HepG2 (cell line): ENCODE data around the gene MUL1. TPM values are rescaled to one million over a fixed set of nuclear protein-coding genes. Genes with fewer than 3 reads are reported as not detected.

Experiments
- CCDC6 ChIP-seq: sonication (generic); formaldehyde crosslinking; IDR thresholded peaks from 2 replicates; pipeline ENCODE4 v1.8.1; 2022; ENCODE audit warnings: mild to moderate bottlenecking, missing genetic modification reagents, moderate library complexity
- HIC2 ChIP-seq: sonication (generic); formaldehyde crosslinking; IDR thresholded peaks from 2 replicates; pipeline ENCODE4 v1.9.0; 2022; ENCODE audit warnings: low read depth, missing genetic modification reagents
- HMGXB4 ChIP-seq, 2 experiments: sonication (generic) in 1 of 2; formaldehyde crosslinking in 1 of 2; IDR thresholded peaks; 2 replicates each; pipeline versions ENCODE4 v1.4.0 to v1.6.1; 2018 to 2020; ENCODE audit warnings: missing genetic modification reagents in 2 of 2, borderline replicate concordance in 1 of 2, low read depth in 1 of 2, mild to moderate bottlenecking in 1 of 2, missing biosample characterization in 1 of 2
- HNRNPK ChIP-seq: fragments of 200-400 bp; formaldehyde crosslinking; IDR thresholded peaks from 2 replicates; pipeline ENCODE4 v1.6.1; 2018; ENCODE audit warnings: low read length, low read depth, moderate library complexity, mild to moderate bottlenecking; ENCODE audit not compliant: poor library complexity, severe bottlenecking
- MXD4 ChIP-seq: IDR thresholded peaks from 2 replicates; pipeline ENCODE4 v1.6.1; 2016; ENCODE audit warnings: mild to moderate bottlenecking, missing biosample characterization, missing genetic modification reagents
- NFIB ChIP-seq: sonication (generic); formaldehyde crosslinking; IDR thresholded peaks from 2 replicates; pipeline ENCODE4 v1.9.0; 2021; ENCODE audit warnings: missing genetic modification reagents, mild to moderate bottlenecking, borderline replicate concordance
- PPARG ChIP-seq: conservative IDR thresholded peaks from 2 replicates; pipeline ENCODE4 v1.6.1; 2016; ENCODE audit warnings: missing biosample characterization, missing genetic modification reagents
- SP5 ChIP-seq: IDR thresholded peaks from 2 replicates; pipeline ENCODE4 v1.6.1; 2016; ENCODE audit warnings: low read depth, borderline replicate concordance
- ZNF17 ChIP-seq: sonication (generic); formaldehyde crosslinking; IDR thresholded peaks from 2 replicates; pipeline ENCODE4 v1.5.0; 2020; ENCODE audit warnings: mild to moderate bottlenecking, missing genetic modification reagents
- ZNF180 ChIP-seq: sonication (generic); formaldehyde crosslinking; IDR thresholded peaks from 2 replicates; pipeline ENCODE4 v1.4.0; 2020; ENCODE audit warnings: low read depth, missing genetic modification reagents, borderline replicate concordance
- ZNF350 ChIP-seq: sonication (generic); formaldehyde crosslinking; IDR thresholded peaks from 2 replicates; pipeline ENCODE4 v1.4.0; 2020; ENCODE audit warnings: mild to moderate bottlenecking, low read depth, missing genetic modification reagents, borderline replicate concordance
- ZNF609 ChIP-seq: sonication (generic); formaldehyde crosslinking; IDR thresholded peaks from 2 replicates; pipeline ENCODE4 v1.4.0; 2020; ENCODE audit warnings: mild to moderate bottlenecking, missing genetic modification reagents, borderline replicate concordance
- ZNF639 ChIP-seq: conservative IDR thresholded peaks from 2 replicates; pipeline ENCODE4 v1.6.1; 2018; ENCODE audit warnings: missing genetic modification reagents
- ZNF770 ChIP-seq: sonication (generic); formaldehyde crosslinking; IDR thresholded peaks from 2 replicates; pipeline ENCODE4 v1.5.0; 2020; ENCODE audit warnings: mild to moderate bottlenecking, missing genetic modification reagents
- ZNF782 ChIP-seq: sonication (generic); formaldehyde crosslinking; IDR thresholded peaks from 2 replicates; pipeline ENCODE4 v1.4.0; 2020; ENCODE audit warnings: missing genetic modification reagents, mild to moderate bottlenecking, borderline replicate concordance
- ZSCAN25 ChIP-seq: sonication (generic); formaldehyde crosslinking; IDR thresholded peaks from 2 replicates; pipeline ENCODE4 v1.8.0; 2022; ENCODE audit warnings: mild to moderate bottlenecking, missing genetic modification reagents
- polyA plus RNA-seq, 8 experiments: library from polyadenylated mRNA; depleted of rRNA in 3 of 8; stranded (reverse) in 7 of 8; unstranded in 1 of 8; fragments of >200 nt; fragmentation: Illumina TruSeq in 4 of 8; extraction: Trizol in 4 of 8; gene quantifications; 2 replicates each; pipeline versions ENCODE4 v1.2.1 to v1.2.3, GENCODE V29; 2011 to 2016; ENCODE audit warnings: low read depth in 4 of 8, missing spikeins in 1 of 8, mixed read lengths in 1 of 8; ENCODE audit not compliant: insufficient read depth in 1 of 8
- total RNA-seq, 5 experiments: library from RNA; depleted of rRNA; stranded (reverse); fragments of >200 nt; fragmentation: Illumina TruSeq; extraction: Trizol; gene quantifications; 2 replicates each; pipeline ENCODE4 v1.2.3, GENCODE V29; 2016; ENCODE audit warnings: low read depth in 1 of 5

MUL1 gene
- total and polyA plus RNA-seq, 2 of the 13 experiments (the other 11 are each of a cell fraction or from before 2014, with no cell fraction given): 21.5 to 26.5 TPM

- peak; percentile 55; the same call in 1 of the 2 replicates for TF ChIP-seq ZNF770 (CRISPR knock-in tag)
- TF ChIP-seq ZNF17 (CRISPR knock-in tag): no peak
- no peak for TF ChIP-seq ZSCAN25 (CRISPR knock-in tag)
- no peak for TF ChIP-seq HMGXB4 (CRISPR knock-in tag; IDR thresholded peaks at IDR 0.05; ENCODE audit: borderline replicate concordance in 1 of 2, low read depth in 1 of 2)
- no peak for TF ChIP-seq ZNF639 (CRISPR knock-in tag)
- TF ChIP-seq MXD4 (CRISPR knock-in tag): no peak
- no peak for TF ChIP-seq NFIB
- TF ChIP-seq ZNF180 (CRISPR knock-in tag): no peak
- TF ChIP-seq CCDC6 (CRISPR knock-in tag): no peak; the same call in 1 of the 2 replicates
- TF ChIP-seq PPARG (CRISPR knock-in tag): no peak
- no peak for TF ChIP-seq ZNF609 (CRISPR knock-in tag)
- no peak; the same call in none of the 2 replicates for TF ChIP-seq HIC2
- no peak for TF ChIP-seq ZNF782
- no peak for TF ChIP-seq HNRNPK
- no peak for TF ChIP-seq ZNF350
- no peak; the same call in 1 of the 2 replicates for TF ChIP-seq SP5 (CRISPR knock-in tag)
Observed at GRCh38 chr1:20480951-20481617, 26.9 kb downstream of the MUL1 start (continued).
